Endodermal cell (in vitro differentiated cells): ENCODE results near the gene ZFR2. TPM values are rescaled to one million over a fixed set of nuclear protein-coding genes. Genes with fewer than 3 reads are reported as not detected.
A peak's percentile ranks its signal among the peaks of the same experiment; 100 is the strongest.
"Not testable (repeated sequence)": the region's sequence is repeated elsewhere in the genome, so short reads cannot be mapped to it uniquely, and the experiment has no call there.

Experiments used
- DNase-seq: peaks from one replicate; pipeline ENCODE4 v3.0.0-alpha.2; 2017
- H3K27ac ChIP-seq: 2 replicates; pipeline ENCODE4 v1.5.1; 2013; ENCODE audit warnings: mild to moderate bottlenecking, low read depth, low read length, moderate library complexity
- H3K27me3 ChIP-seq: 2 replicates; pipeline ENCODE4 v1.6.1; 2013; ENCODE audit warnings: mild to moderate bottlenecking, low read length, moderate library complexity; ENCODE audit not compliant: insufficient read depth, control insufficient read depth, poor library complexity, severe bottlenecking
- H3K36me3 ChIP-seq: 2 replicates; pipeline ENCODE4 v1.7.0; 2013; ENCODE audit warnings: mild to moderate bottlenecking, low read length, moderate library complexity; ENCODE audit not compliant: control insufficient read depth, insufficient read depth
- H3K4me1 ChIP-seq: one replicate; pipeline ENCODE4 v1.7.0; 2013; ENCODE audit warnings: low read length; ENCODE audit not compliant: control insufficient read depth, insufficient read depth
- H3K4me3 ChIP-seq: 2 replicates; pipeline ENCODE4 v1.5.1; 2013; ENCODE audit warnings: mild to moderate bottlenecking, low read length, moderate library complexity
- H3K9ac ChIP-seq: 2 replicates; pipeline ENCODE4 v1.6.1; 2013; ENCODE audit warnings: mild to moderate bottlenecking, low read length, moderate library complexity; ENCODE audit not compliant: poor library complexity, severe bottlenecking; ENCODE audit errors: extremely low read depth
- H3K9me3 ChIP-seq: 2 replicates; pipeline ENCODE4 v1.6.1; 2013; ENCODE audit warnings: mild to moderate bottlenecking, low read length, moderate library complexity; ENCODE audit not compliant: control insufficient read depth
- H3K27ac Mint-ChIP-seq: 2 replicates; pipeline ENCODE4 v1.8.0; 2020; ENCODE audit warnings: mixed read lengths
- H3K27me3 Mint-ChIP-seq: 2 replicates; pipeline ENCODE4 v1.8.0; 2021; ENCODE audit warnings: mild to moderate bottlenecking, mixed read lengths; ENCODE audit not compliant: insufficient read depth
- H3K36me3 Mint-ChIP-seq: 2 replicates; pipeline ENCODE4 v1.8.0; 2020; ENCODE audit warnings: low read depth, mixed read lengths
- H3K4me1 Mint-ChIP-seq: 2 replicates; pipeline ENCODE4 v1.8.0; 2020; ENCODE audit warnings: mixed read lengths
- H3K4me3 Mint-ChIP-seq: 2 replicates; pipeline ENCODE4 v1.8.0; 2020; ENCODE audit warnings: mild to moderate bottlenecking, moderate library complexity, mixed read lengths
- H3K9me3 Mint-ChIP-seq: 2 replicates; pipeline ENCODE4 v1.8.0; 2020; ENCODE audit warnings: mild to moderate bottlenecking, mixed read lengths
- CTCF ChIP-seq: fragments of 200-600 bp; sonication (generic); conservative IDR thresholded peaks from 2 replicates; pipeline ENCODE4 v1.5.0; 2021; ENCODE audit warnings: antibody characterized with exemption, mild to moderate bottlenecking
- WGBS, 2 experiments: methylation state at CpG; one replicate each; pipeline versions ENCODE4 v1.1.5 to v1.1.7; 2013; ENCODE audit warnings: missing lambda C conversion rate in 2 of 2, mixed read lengths in 1 of 2; ENCODE audit not compliant: insufficient coverage in 1 of 2, insufficient read length in 1 of 2; 5-methylcytosine and 5-hydroxymethylcytosine counted together
- total RNA-seq, 2 donors: library from RNA; stranded (reverse); fragmentation: NEBNext Ultra II Directional in 1 of 2; extraction: Animal tissue kit (Norgen Biotek cat#: 25700) in 1 of 2; gene quantifications; 2 replicates in 1 of 2; 3 replicates in 1 of 2; pipeline ENCODE4 v1.2.1, GENCODE V29; 2021

Gene ZFR2
- total RNA-seq, 2 donors from 2014 or later = 16.4 to 24.6 TPM

DNA sequence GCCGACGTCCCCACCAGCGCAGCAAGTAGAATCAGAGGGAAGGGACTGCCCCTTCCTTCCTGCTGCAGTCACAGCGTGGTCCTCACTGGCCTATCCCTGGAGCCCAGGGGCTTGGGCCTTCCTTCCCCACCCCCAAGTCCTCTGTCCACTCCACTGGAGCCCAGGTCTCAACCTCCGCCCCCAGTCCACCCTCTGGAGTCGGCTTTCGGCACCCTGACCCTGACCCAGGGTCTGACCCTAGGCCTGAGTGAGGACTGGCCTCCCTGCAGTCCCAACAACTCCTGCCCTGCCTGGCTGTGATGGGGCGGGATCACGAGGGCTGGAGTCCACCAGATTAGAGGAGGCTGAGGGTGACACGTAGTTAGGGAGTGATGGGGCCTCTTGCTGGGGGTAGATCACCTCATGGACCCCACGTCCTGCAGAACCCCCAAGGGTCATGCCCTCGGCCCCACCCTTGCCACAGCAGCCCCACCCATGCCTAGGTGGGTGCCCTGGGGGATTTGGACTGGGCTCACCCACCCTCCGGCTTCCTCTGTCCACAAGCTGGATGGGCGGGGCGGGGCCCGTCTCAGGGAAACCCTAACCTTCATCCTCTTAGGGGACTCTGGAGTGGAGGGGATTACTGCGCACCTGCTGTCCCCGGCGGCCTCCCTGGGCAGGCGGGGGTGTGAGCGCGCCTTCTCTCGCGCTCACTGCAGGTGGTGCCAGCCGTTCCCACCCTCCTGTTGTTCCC, 100.7 kb downstream of the ZFR2 start:
- WGBS, 2 experiments = 89 to 92% methylated on average over 17 to 25 of the region's 25 CpGs
- Mint-ChIP-seq H3K27ac (no peak overlapping the region), H3K4me3 (no peak overlapping the region), H3K36me3 (peaks cover 10% of the 10 kb centered on the region), H3K27me3 (no peaks in the 10 kb centered on the region), H3K9me3 (no peaks in the 10 kb centered on the region), H3K4me1 (no peaks in the 10 kb centered on the region)
- Histone ChIP-seq H3K4me3 (no peak overlapping the region), H3K4me1 (no peaks in the 10 kb centered on the region), H3K27me3 (no peaks in the 10 kb centered on the region), H3K9ac (no peak overlapping the region), H3K9me3 (no peaks in the 10 kb centered on the region), H3K27ac (no peak overlapping the region), H3K36me3 (no peaks in the 10 kb centered on the region)
- TF ChIP-seq CTCF = no peak
- DNase-seq = peak; percentile 42

DNA sequence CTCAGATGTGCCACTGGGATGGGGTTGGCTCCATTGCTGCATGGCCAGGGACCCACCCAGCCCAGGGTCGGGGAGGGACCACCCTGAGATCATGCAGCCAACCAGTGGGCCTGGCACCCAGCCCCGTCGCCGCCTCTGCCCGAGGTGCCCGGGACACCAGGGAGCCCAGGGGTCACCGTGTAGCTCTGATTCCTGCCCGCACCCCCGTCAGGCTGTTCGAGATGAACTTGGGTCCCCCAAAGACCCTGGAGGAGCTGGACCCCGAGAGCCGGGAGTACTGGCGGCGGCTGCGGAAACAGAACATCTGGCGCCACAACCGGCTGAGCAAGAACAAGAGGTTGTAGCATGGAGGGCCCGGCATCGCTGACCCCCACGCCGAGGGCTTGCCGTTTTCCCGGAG, 101.8 kb downstream of the ZFR2 start:
- Histone ChIP-seq H3K36me3 (no peaks in the 10 kb centered on the region), H3K4me3 (no peak overlapping the region), H3K27me3 (no peaks in the 10 kb centered on the region), H3K9ac (no peak overlapping the region), H3K27ac (no peak overlapping the region), H3K9me3 (no peaks in the 10 kb centered on the region), H3K4me1 (no peaks in the 10 kb centered on the region)
- peaks cover 10% of the 10 kb centered on the region for H3K36me3 Mint-ChIP-seq
- H3K27ac Mint-ChIP-seq = no peak overlapping the region
- no peaks in the 10 kb centered on the region for H3K4me1 Mint-ChIP-seq
- WGBS, 2 experiments = 93 to 94% methylated on average over 12 to 23 of the region's 23 CpGs
- no peak overlapping the region for H3K4me3 Mint-ChIP-seq
- H3K9me3 Mint-ChIP-seq = no peaks in the 10 kb centered on the region
- TF ChIP-seq CTCF = no peak
- no peak for DNase-seq
- H3K27me3 Mint-ChIP-seq = no peaks in the 10 kb centered on the region

DNA sequence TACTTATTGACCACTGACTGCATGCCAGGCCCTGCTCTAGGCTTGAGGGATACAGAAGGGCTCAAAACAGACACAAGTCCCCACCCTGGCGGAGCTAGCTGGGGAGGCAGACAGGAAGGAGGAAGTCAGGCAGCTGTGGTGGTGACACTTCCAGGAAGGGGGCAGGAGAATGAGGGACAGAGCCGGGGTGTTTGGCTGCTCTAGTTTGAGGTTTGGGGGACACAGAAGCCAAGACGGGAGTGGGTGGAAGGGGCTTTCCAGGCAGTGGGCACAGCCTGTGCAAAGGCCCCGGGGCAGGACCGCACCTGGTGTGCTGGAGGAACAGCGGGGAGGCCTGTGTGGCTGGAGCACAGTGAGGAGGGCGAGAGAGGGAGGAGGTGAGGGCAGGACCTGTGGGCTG, 102.3 kb downstream of the ZFR2 start:
- Mint-ChIP-seq H3K9me3 (no peaks in the 10 kb centered on the region), H3K36me3 (peaks cover 10% of the 10 kb centered on the region), H3K4me1 (no peaks in the 10 kb centered on the region), H3K27me3 (no peaks in the 10 kb centered on the region), H3K4me3 (no peak overlapping the region), H3K27ac (no peak overlapping the region)
- Histone ChIP-seq H3K4me3 (no peak overlapping the region), H3K27ac (no peak overlapping the region), H3K27me3 (no peaks in the 10 kb centered on the region), H3K9ac (no peak overlapping the region), H3K4me1 (no peaks in the 10 kb centered on the region), H3K36me3 (no peaks in the 10 kb centered on the region), H3K9me3 (no peaks in the 10 kb centered on the region)
- WGBS, 2 experiments = 83 to 100% methylated on average over 5 to 7 of the region's 7 CpGs
- DNase-seq = peak; percentile 32
- no peak for TF ChIP-seq CTCF

DNA sequence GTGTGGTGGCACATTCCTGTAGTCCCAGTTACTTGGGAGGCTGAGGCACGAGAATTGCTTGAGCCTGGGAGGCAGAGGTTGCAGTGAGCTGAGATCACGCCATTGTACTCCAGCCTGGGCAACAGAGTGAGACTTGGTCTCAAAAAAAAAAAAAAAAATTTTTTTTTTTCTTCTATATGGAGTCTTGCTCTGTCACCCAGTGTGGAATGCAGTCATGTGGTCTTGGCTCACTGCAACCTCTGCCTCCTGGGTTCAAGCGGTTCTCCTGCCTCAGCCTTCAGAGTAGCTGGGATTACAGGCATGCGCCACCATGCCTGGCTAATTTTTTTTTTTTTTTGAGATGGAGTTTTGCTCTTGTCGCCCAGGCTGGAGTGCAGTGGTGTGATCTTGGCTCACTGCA, 103.1 kb downstream of the ZFR2 start:
- H3K27me3 Mint-ChIP-seq, H3K4me1 Mint-ChIP-seq, H3K4me3 Mint-ChIP-seq: not testable (repeated sequence)

More for the DNA sequence above, 103.1 kb downstream of the ZFR2 start:
- not testable (repeated sequence) for H3K27me3 ChIP-seq, H3K27ac Mint-ChIP-seq, H3K9ac ChIP-seq, H3K27ac ChIP-seq, H3K36me3 ChIP-seq, H3K4me1 ChIP-seq, H3K9me3 Mint-ChIP-seq, H3K9me3 ChIP-seq, DNase-seq, H3K4me3 ChIP-seq
- WGBS, 2 experiments = 93 to 96% methylated on average over 3 to 5 of the region's 5 CpGs
- H3K36me3 Mint-ChIP-seq = peaks cover 10% of the 10 kb centered on the region
